Astrocyte of the cerebellum (primary cell): ENCODE results near the gene CNTNAP2.

ENCODE experiments used
- DNase-seq: peaks from one replicate; pipeline ENCODE4 v3.0.0-alpha.2; 2011; ENCODE audit warnings: low read depth
- H3K4me3 ChIP-seq: 2 replicates; pipeline ENCODE4 v1.5.1; 2011; ENCODE audit warnings: mild to moderate bottlenecking, low read depth, low read length, moderate library complexity
- in situ Hi-C: cut with HindIII; loops from 2 replicates; pipeline ENCODE4 v1.10.0; 2017; ENCODE audit warnings: low sequenced_read_pairs
- TF ChIP-seq, protein P1 (sequence below): IDR thresholded peaks from 2 replicates; pipeline ENCODE4 v1.5.1; 2012; ENCODE audit warnings: low read length, low read depth, moderate library complexity, mild to moderate bottlenecking; ENCODE audit errors: missing control alignments

CNTNAP2 gene

DNA sequence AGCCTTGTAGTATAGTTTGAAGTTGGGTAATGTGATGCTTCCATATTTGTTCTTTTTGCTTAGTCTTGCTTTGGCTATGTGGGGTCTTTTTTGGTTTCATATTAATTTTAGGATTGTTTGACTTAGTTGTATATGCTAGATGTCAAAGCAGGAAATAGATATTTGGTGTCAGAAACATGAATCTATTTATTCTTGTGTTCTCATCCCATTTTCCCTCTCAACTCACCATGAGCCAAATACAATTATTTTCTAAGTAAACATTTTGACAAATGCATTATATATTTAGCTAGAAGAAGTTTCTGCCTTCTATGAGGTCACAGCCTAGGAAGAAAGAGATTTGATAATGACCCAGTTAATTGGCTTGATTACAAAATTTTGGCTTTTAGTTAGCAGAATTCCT, 1313.4 kb downstream of the CNTNAP2 start:
- TF ChIP-seq, protein P1, sequence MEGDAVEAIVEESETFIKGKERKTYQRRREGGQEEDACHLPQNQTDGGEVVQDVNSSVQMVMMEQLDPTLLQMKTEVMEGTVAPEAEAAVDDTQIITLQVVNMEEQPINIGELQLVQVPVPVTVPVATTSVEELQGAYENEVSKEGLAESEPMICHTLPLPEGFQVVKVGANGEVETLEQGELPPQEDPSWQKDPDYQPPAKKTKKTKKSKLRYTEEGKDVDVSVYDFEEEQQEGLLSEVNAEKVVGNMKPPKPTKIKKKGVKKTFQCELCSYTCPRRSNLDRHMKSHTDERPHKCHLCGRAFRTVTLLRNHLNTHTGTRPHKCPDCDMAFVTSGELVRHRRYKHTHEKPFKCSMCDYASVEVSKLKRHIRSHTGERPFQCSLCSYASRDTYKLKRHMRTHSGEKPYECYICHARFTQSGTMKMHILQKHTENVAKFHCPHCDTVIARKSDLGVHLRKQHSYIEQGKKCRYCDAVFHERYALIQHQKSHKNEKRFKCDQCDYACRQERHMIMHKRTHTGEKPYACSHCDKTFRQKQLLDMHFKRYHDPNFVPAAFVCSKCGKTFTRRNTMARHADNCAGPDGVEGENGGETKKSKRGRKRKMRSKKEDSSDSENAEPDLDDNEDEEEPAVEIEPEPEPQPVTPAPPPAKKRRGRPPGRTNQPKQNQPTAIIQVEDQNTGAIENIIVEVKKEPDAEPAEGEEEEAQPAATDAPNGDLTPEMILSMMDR = no peak

DNA sequence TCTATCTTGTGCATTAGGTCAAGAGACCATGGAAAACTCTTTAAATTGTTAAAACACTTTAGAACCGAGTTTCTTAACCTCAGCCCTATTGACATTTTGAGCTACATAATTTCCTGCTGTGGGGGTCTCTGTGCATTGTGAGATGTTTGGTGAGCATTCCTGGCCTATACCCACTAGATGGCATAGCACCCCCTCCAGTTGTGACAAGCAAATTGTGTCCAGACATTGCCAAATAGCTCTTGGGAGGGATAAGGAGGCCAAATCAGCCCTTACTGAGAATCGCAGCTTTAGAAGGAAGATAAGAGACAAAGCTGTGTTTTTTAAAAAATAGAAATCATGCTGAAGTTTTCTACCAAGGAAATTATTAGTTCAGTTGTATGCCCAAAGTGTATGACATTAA, 1315.5 kb downstream of the CNTNAP2 start:
- H3K4me3 ChIP-seq = no peak overlapping the region
- in situ Hi-C loops = no loop called here
- DNase-seq = no peak
- TF ChIP-seq, protein P1 = peak; percentile 27

More for the DNA sequence above, 1313.4 kb downstream of the CNTNAP2 start:
- no peak for DNase-seq
- in situ Hi-C loops = no loop called here
- no peak overlapping the region for H3K4me3 ChIP-seq

DNA sequence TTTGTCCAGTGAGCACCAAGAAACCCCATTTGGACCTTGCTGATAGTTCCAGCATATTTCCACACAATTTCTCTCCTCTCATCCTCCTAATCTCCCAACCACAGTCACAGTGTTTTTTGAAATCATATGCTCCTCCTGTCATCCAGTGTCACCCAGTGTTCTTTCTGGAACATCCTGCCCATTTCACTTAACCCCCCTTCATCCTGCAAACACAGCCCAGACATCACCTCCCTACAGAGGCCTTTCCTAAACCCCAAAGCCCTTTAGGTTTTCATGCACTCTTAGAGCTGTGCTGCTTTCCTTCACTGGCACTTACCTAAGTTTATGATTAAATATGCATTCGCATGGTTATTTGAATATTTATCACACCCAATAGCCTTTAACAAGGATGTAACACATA, 1316.0 kb downstream of the CNTNAP2 start:
- H3K4me3 ChIP-seq = no peak overlapping the region
- DNase-seq = no peak
- TF ChIP-seq, protein P1 = no peak
- in situ Hi-C loops = no loop called here

DNA sequence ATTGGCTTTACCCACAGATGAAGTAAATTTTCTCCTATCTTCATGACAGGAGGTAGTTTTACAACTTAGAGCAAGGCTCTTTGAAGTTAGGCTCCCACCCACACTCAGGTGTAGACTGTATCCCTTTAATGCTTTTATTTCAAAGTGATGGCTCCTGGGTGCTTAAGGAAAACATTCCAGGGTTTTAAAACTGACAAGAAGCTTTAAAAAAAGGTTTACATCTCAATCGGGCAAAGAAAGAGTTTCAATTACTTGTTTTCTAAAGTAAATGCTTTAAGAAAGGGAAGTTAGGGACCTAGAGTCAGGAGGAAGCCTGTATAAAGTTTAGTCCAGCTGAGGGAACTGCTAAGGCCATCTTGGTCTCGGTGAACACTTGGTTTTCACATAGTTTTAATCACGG, 1320.1 kb downstream of the CNTNAP2 start:
- in situ Hi-C loops = no loop called here

DNA sequence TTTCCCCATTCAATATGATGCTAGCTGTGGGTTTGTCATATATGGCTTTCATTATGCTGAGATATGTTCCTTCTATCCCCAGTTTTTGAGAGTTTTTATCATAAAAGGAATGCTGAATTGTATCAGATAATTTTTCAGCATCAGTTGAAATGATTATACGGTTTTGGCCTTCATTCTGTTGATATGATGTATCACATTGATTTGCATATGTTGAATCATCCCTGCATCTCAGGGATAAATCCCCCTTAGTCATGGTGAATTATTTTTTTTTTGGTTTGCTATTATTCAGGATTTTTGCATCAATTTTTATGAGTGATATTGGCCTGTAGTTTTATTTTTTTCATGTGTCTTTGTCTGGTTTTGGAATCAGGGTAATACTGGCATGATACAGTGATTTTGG, 1321.6 kb downstream of the CNTNAP2 start:
- TF ChIP-seq, protein P1 = no peak
- in situ Hi-C loops = no loop called here
- no peak overlapping the region for H3K4me3 ChIP-seq
- DNase-seq = no peak

More for the DNA sequence above, 1320.1 kb downstream of the CNTNAP2 start:
- H3K4me3 ChIP-seq = no peak overlapping the region
- no peak for DNase-seq
- TF ChIP-seq, protein P1 = no peak

DNA sequence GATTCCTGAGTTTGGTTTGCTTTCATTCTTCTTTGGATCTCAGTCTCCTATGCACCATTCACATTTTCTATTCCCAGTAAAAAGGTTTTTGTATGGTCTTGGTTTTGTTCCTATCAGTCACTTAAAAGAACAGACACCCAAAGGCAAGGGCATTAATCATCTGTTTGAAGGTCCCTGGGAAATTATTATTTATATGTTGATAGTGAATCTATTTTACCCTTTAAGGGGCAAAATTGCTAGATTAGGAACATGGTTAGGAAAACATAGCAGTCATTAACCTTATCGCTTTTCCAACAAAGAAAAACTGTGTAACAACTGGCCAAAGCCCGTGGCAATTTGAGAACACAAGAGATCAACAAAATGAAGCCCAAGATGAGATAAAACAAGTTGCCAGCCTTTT, 1327.3 kb downstream of the CNTNAP2 start:
- no peak for DNase-seq

More for the DNA sequence above, 1327.3 kb downstream of the CNTNAP2 start:
- no peak overlapping the region for H3K4me3 ChIP-seq
- TF ChIP-seq, protein P1 = no peak
- in situ Hi-C loops = no loop called here
